Activated CD8-positive, alpha-beta T cell treated with anti-CD3 and anti-CD28 coated beads for 36 hours (primary cell): ENCODE results near the gene TAS1R2. TPM values are rescaled to one million over a fixed set of nuclear protein-coding genes. Genes with fewer than 3 reads are reported as not detected.
"Not testable (repeated sequence)": the region's sequence is repeated elsewhere in the genome, so short reads cannot be mapped to it uniquely, and the experiment has no call there.

ENCODE experiments used
- ATAC-seq: fragments of 200-7000 bp; cut with Tn5 transposase; one replicate; pipeline ENCODE4 v1.10.0; 2021; ENCODE audit warnings: mild to moderate bottlenecking, moderate library complexity
- CTCF ChIA-PET: fragments of 350-600 bp; sonication (Branson Sonifier 250); formaldehyde crosslinking; loops from one replicate; lab custom pipeline; 2021; ENCODE audit warnings: antibody characterized with exemption; lab: Charles Lee
- POLR2A ChIA-PET: fragments of 350-600 bp; sonication (Branson Sonifier 250); formaldehyde crosslinking; loops from one replicate; lab custom pipeline; 2021; ENCODE audit warnings: antibody characterized with exemption; lab: Charles Lee
- DNase-seq: peaks from one replicate; pipeline ENCODE4 v3.0.0-alpha.2; 2020
- H3K27ac Mint-ChIP-seq: one replicate; pipeline ENCODE4 v1.8.0; 2021; ENCODE audit warnings: mild to moderate bottlenecking, mixed read lengths
- H3K27me3 Mint-ChIP-seq: one replicate; pipeline ENCODE4 v1.8.0; 2021; ENCODE audit warnings: mixed read lengths
- H3K36me3 Mint-ChIP-seq: one replicate; pipeline ENCODE4 v1.8.0; 2021; ENCODE audit warnings: low read depth, mixed read lengths
- H3K4me1 Mint-ChIP-seq: one replicate; pipeline ENCODE4 v1.8.0; 2021; ENCODE audit warnings: low read depth, mixed read lengths
- H3K4me3 Mint-ChIP-seq: one replicate; pipeline ENCODE4 v1.8.0; 2021; ENCODE audit warnings: mild to moderate bottlenecking, moderate library complexity, mixed read lengths
- H3K9me3 Mint-ChIP-seq: one replicate; pipeline ENCODE4 v1.8.0; 2021; ENCODE audit warnings: mixed read lengths
- CTCF ChIP-seq: fragments of 200-600 bp; IDR thresholded peaks from one replicate; pipeline ENCODE4 v1.8.0; 2022; ENCODE audit warnings: antibody characterized with exemption, mild to moderate bottlenecking
- intact Hi-C: fragments of 100-400 bp; cut with micrococcal nuclease; formaldehyde crosslinking; loops from one replicate; pipeline ENCODE4 v1.10.0; 2022
- total RNA-seq, 2 experiments: library from RNA; stranded (reverse); gene quantifications; one replicate each; pipeline ENCODE4 v1.2.3, GENCODE V29; 2021

Gene TAS1R2
- total RNA-seq, 2 experiments from 2014 or later: not detected

- no peak overlapping the region for H3K27ac Mint-ChIP-seq
- no peaks in the 10 kb centered on the region for H3K27me3 Mint-ChIP-seq
- no peaks in the 10 kb centered on the region for H3K36me3 Mint-ChIP-seq
- TF ChIP-seq CTCF: no peak
- CTCF ChIA-PET: interaction anchor here (1.2 to 5.2 kb wide), 4 partner anchors 9 to 24 kb away, joined by 3 to 32 read pairs (median 6); no protein-coding TSS in a partner anchor
- POLR2A ChIA-PET: interaction anchor here (0.6 to 1.3 kb wide), 6 partner anchors 13 to 361 kb away, joined by 3 read pairs; no protein-coding TSS in a partner anchor
- intact Hi-C loops: loop anchor here (10.0 kb wide), 1 partner anchor 175 kb away; no protein-coding TSS in a partner anchor
- DNase-seq: no peak
- H3K4me1 Mint-ChIP-seq: peaks cover 22% of the 10 kb centered on the region
- no peak overlapping the region for H3K4me3 Mint-ChIP-seq
- H3K9me3 Mint-ChIP-seq: no peaks in the 10 kb centered on the region
- ATAC-seq: no peak
These were observed 40.0 kb upstream of the TAS1R2 start for GRCh38 chr1:18899363-18900049.

- no peak for ATAC-seq
- Mint-ChIP-seq H3K4me1 (peaks cover 22% of the 10 kb centered on the region), H3K27me3 (no peaks in the 10 kb centered on the region), H3K27ac (no peak overlapping the region), H3K36me3 (no peaks in the 10 kb centered on the region), H3K4me3 (no peak overlapping the region), H3K9me3 (no peaks in the 10 kb centered on the region)
- intact Hi-C loops: no loop called here
- POLR2A ChIA-PET: interaction anchor here (0.7 to 0.9 kb wide), 3 partner anchors 27 to 362 kb away, joined by 3 read pairs; no protein-coding TSS in a partner anchor
- TF ChIP-seq CTCF: no peak
- DNase-seq: no peak
- CTCF ChIA-PET: interaction anchor here (1.5 to 2.0 kb wide), 3 partner anchors 8 to 23 kb away, joined by 4 to 9 read pairs (median 5); no protein-coding TSS in a partner anchor
These were observed 39.1 kb upstream of the TAS1R2 start for GRCh38 chr1:18898567-18898966.

- POLR2A ChIA-PET: no interaction called here
- ATAC-seq: no peak
- H3K9me3 Mint-ChIP-seq: no peaks in the 10 kb centered on the region
- no peak for DNase-seq
- no peaks in the 10 kb centered on the region for H3K36me3 Mint-ChIP-seq
- H3K27me3 Mint-ChIP-seq: no peaks in the 10 kb centered on the region
- peaks cover 3% of the 10 kb centered on the region for H3K4me1 Mint-ChIP-seq
- no peak for TF ChIP-seq CTCF
- CTCF ChIA-PET: interaction anchor here (1.1 to 2.3 kb wide), 4 partner anchors 11 to 77 kb away, joined by 4 to 11 read pairs (median 6); no protein-coding TSS in a partner anchor
- intact Hi-C loops: no loop called here
- no peak overlapping the region for H3K27ac Mint-ChIP-seq
- no peak overlapping the region for H3K4me3 Mint-ChIP-seq
These were observed 35.9 kb upstream of the TAS1R2 start for GRCh38 chr1:18895317-18895716.

- Mint-ChIP-seq H3K36me3 (no peaks in the 10 kb centered on the region), H3K9me3 (no peaks in the 10 kb centered on the region), H3K27ac (no peak overlapping the region), H3K4me1 (no peaks in the 10 kb centered on the region), H3K27me3 (no peaks in the 10 kb centered on the region), H3K4me3 (no peak overlapping the region)
- no peak for TF ChIP-seq CTCF
- ChIA-PET POLR2A (no interaction called here), CTCF (interaction anchor here (0.6 to 2.1 kb wide), 7 partner anchors 9 to 1357 kb away, joined by 3 to 19 read pairs (median 4); no protein-coding TSS in a partner anchor)
- intact Hi-C loops: no loop called here
- DNase-seq: no peak
- no peak for ATAC-seq
These were observed 33.7 kb upstream of the TAS1R2 start for GRCh38 chr1:18893120-18893519.

- H3K4me3 Mint-ChIP-seq, ATAC-seq, H3K4me1 Mint-ChIP-seq, H3K27ac Mint-ChIP-seq, H3K36me3 Mint-ChIP-seq, DNase-seq, H3K27me3 Mint-ChIP-seq, H3K9me3 Mint-ChIP-seq, POLR2A ChIA-PET, intact Hi-C loops: not testable (repeated sequence)
- CTCF ChIA-PET: interaction anchor here (0.7 to 2.1 kb wide), 4 partner anchors 7 to 294 kb away, joined by 3 to 19 read pairs (median 4); no protein-coding TSS in a partner anchor
These were observed 32.4 kb upstream of the TAS1R2 start for GRCh38 chr1:18891858-18892257.
